ENCODE measurements around the gene SLC7A1.

GRCh38 chr13:29483623-29484022 lies 111.9 kb downstream of the SLC7A1 start:
- no peak for TF ChIP-seq CTCF (IDR thresholded peaks at IDR 0.05; ENCODE audit: poor library complexity)
- TF ChIP-seq EZH2 (IDR thresholded peaks at IDR 0.05; ENCODE audit: borderline replicate concordance): no peak
- no peak for TF ChIP-seq EZH2phosphoT487 (IDR thresholded peaks at IDR 0.05; ENCODE audit: low read depth, severe bottlenecking, unreplicated experiment)

All from hepatocyte (in vitro differentiated cells).